WERI-Rb-1 (cell line): ENCODE measurements around the gene SULT1C3.

Source experiments
- DNase-seq: peaks from one replicate; pipeline ENCODE4 v3.0.0-alpha.2; 2020
- H3K27ac ChIP-seq: fragments of 250-450 bp; sonication (Bioruptor Pico); 2 replicates; pipeline ENCODE4 v1.5.1; 2020; ENCODE audit warnings: mild to moderate bottlenecking, moderate library complexity
- H3K27me3 ChIP-seq: fragments of 250-450 bp; sonication (Bioruptor Pico); 2 replicates; pipeline ENCODE4 v1.5.1; 2021; ENCODE audit warnings: mild to moderate bottlenecking, low read depth, moderate library complexity; ENCODE audit not compliant: insufficient read depth, severe bottlenecking
- H3K36me3 ChIP-seq: fragments of 250-450 bp; sonication (Bioruptor Pico); 2 replicates; pipeline ENCODE4 v1.5.1; 2020; ENCODE audit warnings: mild to moderate bottlenecking, moderate library complexity
- H3K4me3 ChIP-seq: 2 replicates; pipeline ENCODE4 v1.5.1; 2011; ENCODE audit warnings: low read depth, mild to moderate bottlenecking, control low read depth, low read length
- H3K9me3 ChIP-seq: fragments of 250-450 bp; sonication (Bioruptor Pico); 2 replicates; pipeline ENCODE4 v1.5.1; 2021; ENCODE audit warnings: mild to moderate bottlenecking, moderate library complexity; ENCODE audit not compliant: severe bottlenecking
- CTCF ChIP-seq: IDR thresholded peaks from 2 replicates; pipeline ENCODE4 v1.5.1; 2011; ENCODE audit warnings: low read depth, mild to moderate bottlenecking, control low read depth, inconsistent platforms, low read length

The SULT1C3 gene

GRCh38 chr2:108244667-108245414 is 5.1 kb downstream of the SULT1C3 start:
- peaks cover 45% of the 10 kb centered on the region for H3K27me3 ChIP-seq

GRCh38 chr2:108253106-108253505 is 13.3 kb downstream of the SULT1C3 start:
- Histone ChIP-seq H3K36me3 (no peaks in the 10 kb centered on the region), H3K27ac (no peak overlapping the region), H3K4me3 (no peak overlapping the region), H3K27me3 (peaks cover 48% of the 10 kb centered on the region), H3K9me3 (no peaks in the 10 kb centered on the region)
- DNase-seq: no peak
- no peak for TF ChIP-seq CTCF

More at GRCh38 chr2:108244667-108245414, 5.1 kb downstream of the SULT1C3 start:
- no peak for DNase-seq
- H3K36me3 ChIP-seq: no peaks in the 10 kb centered on the region
- no peak for TF ChIP-seq CTCF
- H3K9me3 ChIP-seq: peaks cover 6% of the 10 kb centered on the region
- no peak overlapping the region for H3K4me3 ChIP-seq
- no peak overlapping the region for H3K27ac ChIP-seq

GRCh38 chr2:108257757-108258331 is 18.1 kb downstream of the SULT1C3 start:
- no peaks in the 10 kb centered on the region for H3K36me3 ChIP-seq
- H3K4me3 ChIP-seq: no peak overlapping the region
- no peaks in the 10 kb centered on the region for H3K9me3 ChIP-seq
- H3K27ac ChIP-seq: no peak overlapping the region
- peaks cover 38% of the 10 kb centered on the region for H3K27me3 ChIP-seq
- TF ChIP-seq CTCF: no peak
- no peak for DNase-seq

GRCh38 chr2:108260773-108261172 is 21.0 kb downstream of the SULT1C3 start:
- no peaks in the 10 kb centered on the region for H3K9me3 ChIP-seq
- no peak for TF ChIP-seq CTCF
- peaks cover 51% of the 10 kb centered on the region for H3K27me3 ChIP-seq
- DNase-seq: no peak
- no peak overlapping the region for H3K4me3 ChIP-seq
- no peaks in the 10 kb centered on the region for H3K36me3 ChIP-seq
- H3K27ac ChIP-seq: no peak overlapping the region

- no peak overlapping the region for H3K27ac ChIP-seq
- DNase-seq: no peak
- no peak for TF ChIP-seq CTCF
These were observed 22.3 kb downstream of the SULT1C3 start for GRCh38 chr2:108262036-108262435.

More at GRCh38 chr2:108262036-108262435, 22.3 kb downstream of the SULT1C3 start:
- no peak overlapping the region for H3K4me3 ChIP-seq
- H3K36me3 ChIP-seq: no peaks in the 10 kb centered on the region
- peaks cover 54% of the 10 kb centered on the region for H3K27me3 ChIP-seq
- no peaks in the 10 kb centered on the region for H3K9me3 ChIP-seq
